DOHH2 (cell line): ENCODE data around the gene EIF3F.

Source experiments
- H3F3A ChIP-seq: fragments of 200-600 bp; sonication (generic), shearing (Covaris generic); 2 replicates; pipeline ENCODE4 v1.6.0; 2016; ENCODE audit warnings: antibody characterized with exemption, mild to moderate bottlenecking; ENCODE audit not compliant: control insufficient read depth, insufficient read depth
- H3K27ac ChIP-seq: fragments of 200-600 bp; sonication (generic); 2 replicates; pipeline ENCODE4 v1.5.1; 2014; ENCODE audit warnings: low read depth, mild to moderate bottlenecking, low read length, moderate library complexity
- H3K27me3 ChIP-seq: fragments of 200-600 bp; sonication (generic); 2 replicates; pipeline ENCODE4 v1.6.1; 2014; ENCODE audit warnings: mild to moderate bottlenecking, low read length, mixed read lengths; ENCODE audit not compliant: control insufficient read depth
- H3K36me3 ChIP-seq: fragments of 200-600 bp; sonication (generic); 2 replicates; pipeline ENCODE4 v1.6.1; 2014; ENCODE audit warnings: mild to moderate bottlenecking, low read length, moderate library complexity, mixed read lengths; ENCODE audit not compliant: control insufficient read depth
- H3K4me1 ChIP-seq: fragments of 200-600 bp; sonication (generic); 2 replicates; pipeline ENCODE4 v1.6.1; 2014; ENCODE audit warnings: mild to moderate bottlenecking, low read length, mixed read lengths; ENCODE audit not compliant: control insufficient read depth
- H3K4me2 ChIP-seq: fragments of 200-600 bp; sonication (generic); 2 replicates; pipeline ENCODE4 v1.6.0; 2014; ENCODE audit warnings: mild to moderate bottlenecking, low read length, moderate library complexity
- H3K4me3 ChIP-seq: fragments of 200-600 bp; sonication (generic); 2 replicates; pipeline ENCODE4 v1.5.1; 2014; ENCODE audit warnings: mild to moderate bottlenecking, low read length, mixed read lengths
- H3K79me2 ChIP-seq: fragments of 200-600 bp; sonication (generic); 2 replicates; pipeline ENCODE4 v1.6.1; 2014; ENCODE audit warnings: mild to moderate bottlenecking, low read length, mixed read lengths; ENCODE audit not compliant: control insufficient read depth
- H3K9me2 ChIP-seq: fragments of 200-600 bp; sonication (generic); replicated peaks from 2 replicates; pipeline ENCODE4 v1.6.1; 2014; ENCODE audit warnings: mild to moderate bottlenecking, low read length, mixed read lengths; ENCODE audit not compliant: control insufficient read depth
- H3K9me3 ChIP-seq: fragments of 200-600 bp; sonication (generic); 2 replicates; pipeline ENCODE4 v1.6.1; 2014; ENCODE audit warnings: antibody characterized with exemption, low read length, mixed read lengths; ENCODE audit not compliant: control insufficient read depth, insufficient read depth
- H4K20me1 ChIP-seq: fragments of 200-600 bp; sonication (generic); 2 replicates; pipeline ENCODE4 v1.6.0; 2014; ENCODE audit warnings: low read depth, mild to moderate bottlenecking, antibody characterized with exemption, low read length, moderate library complexity; ENCODE audit not compliant: control insufficient read depth, insufficient read depth
- CTCF ChIP-seq: fragments of 200-600 bp; sonication (generic); IDR thresholded peaks from one replicate; pipeline ENCODE4 v1.5.1; 2014; ENCODE audit warnings: antibody characterized with exemption, mild to moderate bottlenecking, low read depth, low read length; ENCODE audit not compliant: poor library complexity, severe bottlenecking
- EZH2phosphoT487 ChIP-seq: fragments of 200-600 bp; sonication (generic); IDR thresholded peaks from 2 replicates; pipeline ENCODE4 v1.6.1; 2017; ENCODE audit warnings: borderline replicate concordance, mild to moderate bottlenecking, antibody characterized with exemption, low read length, moderate library complexity, mixed read lengths

Gene EIF3F

GRCh38 chr11:8038393-8038792 is 51.3 kb downstream of the EIF3F start:
- no peaks in the 10 kb centered on the region for H3K79me2 ChIP-seq
- H3K36me3 ChIP-seq: no peaks in the 10 kb centered on the region
- no peaks in the 10 kb centered on the region for H3K9me3 ChIP-seq
- H3K27ac ChIP-seq: no peak overlapping the region
- H3K4me3 ChIP-seq: no peak overlapping the region
- no peak overlapping the region for H3K4me2 ChIP-seq
- H3K27me3 ChIP-seq: peaks cover 10% of the 10 kb centered on the region
- H3F3A ChIP-seq: no peaks in the 10 kb centered on the region
- H3K9me2 ChIP-seq: no peaks in the 10 kb centered on the region
- no peak for TF ChIP-seq EZH2phosphoT487
- TF ChIP-seq CTCF: no peak
- H4K20me1 ChIP-seq: no peaks in the 10 kb centered on the region
- no peaks in the 10 kb centered on the region for H3K4me1 ChIP-seq

- no peak overlapping the region for H3K4me3 ChIP-seq
Measured at GRCh38 chr11:8038811-8039529, 51.8 kb downstream of the EIF3F start.

GRCh38 chr11:8039530-8040260 is 52.6 kb downstream of the EIF3F start:
- H3F3A ChIP-seq: no peaks in the 10 kb centered on the region
- no peak overlapping the region for H3K4me2 ChIP-seq

More at GRCh38 chr11:8038811-8039529, 51.8 kb downstream of the EIF3F start:
- Histone ChIP-seq H3K9me3 (no peaks in the 10 kb centered on the region), H3K9me2 (no peaks in the 10 kb centered on the region), H3F3A (no peaks in the 10 kb centered on the region), H3K4me1 (no peaks in the 10 kb centered on the region), H3K27ac (no peak overlapping the region), H3K36me3 (no peaks in the 10 kb centered on the region), H3K27me3 (peaks cover 10% of the 10 kb centered on the region), H3K79me2 (no peaks in the 10 kb centered on the region), H3K4me2 (no peak overlapping the region), H4K20me1 (no peaks in the 10 kb centered on the region)
- TF ChIP-seq EZH2phosphoT487: no peak
- TF ChIP-seq CTCF: no peak

More at GRCh38 chr11:8039530-8040260, 52.6 kb downstream of the EIF3F start:
- Histone ChIP-seq H4K20me1 (no peaks in the 10 kb centered on the region), H3K4me3 (no peak overlapping the region), H3K27ac (no peak overlapping the region), H3K9me3 (no peaks in the 10 kb centered on the region), H3K79me2 (no peaks in the 10 kb centered on the region), H3K27me3 (peaks cover 8% of the 10 kb centered on the region), H3K36me3 (no peaks in the 10 kb centered on the region), H3K4me1 (no peaks in the 10 kb centered on the region), H3K9me2 (no peaks in the 10 kb centered on the region)
- TF ChIP-seq EZH2phosphoT487 (no peak), CTCF (no peak)
